Measurements from ENCODE around the gene CLK1.
A peak's percentile ranks its signal among the peaks of the same experiment; 100 is the strongest.

Gene CLK1

DNA sequence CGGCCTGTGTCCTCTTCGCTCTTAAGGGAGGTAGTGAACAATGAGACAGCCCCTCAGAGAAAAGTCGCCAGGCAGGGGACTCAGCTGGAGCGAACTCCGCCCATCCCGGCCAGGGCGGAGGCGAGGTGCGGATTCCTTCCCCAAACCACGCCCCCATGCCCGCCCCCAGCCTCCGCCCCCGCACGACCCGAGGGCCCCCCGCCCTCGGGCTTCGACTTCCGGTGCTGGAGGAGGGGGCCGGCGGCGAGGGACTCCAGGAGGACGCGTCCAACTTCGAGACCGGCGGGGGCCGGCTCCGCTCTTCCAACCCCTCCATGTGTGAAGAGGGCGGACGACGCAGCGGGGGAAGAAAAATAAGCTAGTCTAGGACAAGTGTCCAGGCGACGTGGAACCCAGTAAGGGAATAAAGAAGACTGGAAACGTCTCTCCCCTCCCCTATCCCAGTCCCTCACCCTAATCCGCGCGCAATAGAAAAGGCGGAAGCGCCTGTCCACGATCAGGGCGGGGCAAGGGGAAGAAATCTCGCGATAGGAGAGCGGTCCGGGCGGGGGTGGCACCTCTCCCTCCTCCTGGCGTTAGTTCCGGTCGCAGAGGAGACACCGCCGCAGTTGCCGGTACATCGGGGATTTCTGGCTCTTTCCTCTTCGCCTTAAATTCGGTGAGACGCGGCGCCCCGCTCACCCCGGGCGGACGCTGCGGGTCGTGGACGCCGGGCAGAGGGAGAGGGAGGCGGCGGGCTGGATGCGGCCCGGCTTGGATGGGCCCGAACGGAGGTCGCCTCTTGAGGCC, 52.9 kb downstream of the CLK1 start, which contains the start of gene BZW1:
BZW1 (plus strand) TSS at position 578 of the 789 bp plus-strand sequence. CDS start 1,308 bp downstream, outside the sequence.
- peak; percentile 83 for DNase-seq (ENCODE audit: low read depth, low spot score)

DNA sequence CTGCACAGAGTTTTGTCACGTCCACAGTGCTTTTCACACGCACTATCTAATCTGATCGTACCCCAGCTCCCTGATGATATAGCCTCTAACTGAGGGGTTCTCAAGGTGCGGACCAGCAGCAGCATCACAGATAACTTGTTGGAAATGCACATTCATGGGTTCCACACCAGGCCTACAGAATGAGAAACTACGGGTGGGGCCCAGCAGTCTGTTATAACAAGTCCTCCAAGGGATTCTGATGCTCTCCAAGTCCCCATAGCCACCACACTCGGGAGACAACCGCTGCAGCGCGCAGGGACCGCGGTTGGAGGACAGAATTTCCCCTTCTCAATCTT, 53.5 kb downstream of the CLK1 start:
- no peak for DNase-seq (ENCODE audit: low read depth, low spot score)

- no peak for DNase-seq (ENCODE audit: low read depth, low spot score)
Observed at GRCh38 chr2:200810252-200810997, 54.0 kb downstream of the CLK1 start.

GRCh38 chr2:200809506-200810251, 54.8 kb downstream of the CLK1 start:
- DNase-seq (ENCODE audit: low read depth, low spot score): no peak

Data from iPS DF 19.7 (cell line).